K562 (cell line): ENCODE results near the gene SLC8A1. TPM values are rescaled to one million over a fixed set of nuclear protein-coding genes. Genes with fewer than 3 reads are reported as not detected.

Experiments used
- ATAC-seq: fragments of 200-7000 bp; cut with Tn5 transposase; 3 replicates; pipeline ENCODE4 v1.9.1; 2020; ENCODE audit warnings: moderate library complexity
- BruUV-seq: library from RNA; stranded (reverse); fragments of 400-500 nt; replicated peaks from 2 replicates; lab custom pipeline; 2021; lab: Mats Ljungman, UMichigan
- CTCF ChIA-PET: fragments of 300-600 bp; formaldehyde crosslinking; extraction: SDS; loops from one replicate; lab custom pipeline; 2021; ENCODE audit warnings: low intra/inter-chr PET ratio; lab: Yijun Ruan, JAX
- POLR2A ChIA-PET: fragments of 300-600, 350-650 bp; sonication (Branson Sonifier 250); formaldehyde crosslinking; extraction: SDS; loops from one replicate; lab custom pipeline; 2021; ENCODE audit warnings: antibody characterized with exemption, inconsistent platforms; lab: Yijun Ruan, JAX
- DNase-seq, 4 experiments: peaks; one replicate each; pipeline versions ENCODE4 v3.0.0 to v3.0.0-alpha.2; 2011 to 2018; ENCODE audit warnings: low spot score in 3 of 4, mixed read lengths in 3 of 4; ENCODE audit errors: extremely low read depth in 1 of 4
- FAIRE-seq: peaks from 2 replicates; lab custom pipeline; 2011; peaks lifted over from hg19 to GRCh38; lab: Jason Lieb, UNC
- H2AFZ ChIP-seq: 2 replicates; pipeline ENCODE4 v1.6.0; 2011; ENCODE audit warnings: low read depth, low read length, control low read depth, inconsistent platforms
- H3K27ac ChIP-seq: fragments of 200-600 bp; 3 replicates; pipeline ENCODE4 v1.8.0; 2011; ENCODE audit warnings: low read depth, mild to moderate bottlenecking, control low read depth, inconsistent platforms, low read length, moderate library complexity, mixed read lengths; ENCODE audit errors: extremely low read depth
- H3K27me3 ChIP-seq, 2 experiments: fragments of 300-600 bp in 1 of 2; 2 replicates in 1 of 2; 3 replicates in 1 of 2; pipeline versions ENCODE4 v1.6.0 to v1.8.0; 2011; ENCODE audit warnings: inconsistent platforms in 2 of 2, low read length in 2 of 2, mild to moderate bottlenecking in 1 of 2, mixed read lengths in 1 of 2, moderate library complexity in 1 of 2; ENCODE audit not compliant: control insufficient read depth in 2 of 2, insufficient read depth in 2 of 2
- H3K36me3 ChIP-seq: fragments of 300-600 bp; 3 replicates; pipeline ENCODE4 v1.8.0; 2011; ENCODE audit warnings: mild to moderate bottlenecking, low read length, inconsistent platforms; ENCODE audit not compliant: control insufficient read depth, insufficient read depth
- H3K4me1 ChIP-seq, 2 experiments: fragments of 200-600 bp in 1 of 2; replicated peaks in 1 of 2; 2 replicates in 1 of 2; 3 replicates in 1 of 2; pipeline versions ENCODE4 v1.5.1 to v1.8.0; 2011; ENCODE audit warnings: inconsistent platforms in 2 of 2, low read length in 2 of 2, mild to moderate bottlenecking in 1 of 2, mixed read lengths in 1 of 2, moderate library complexity in 1 of 2; ENCODE audit not compliant: control insufficient read depth in 2 of 2, insufficient read depth in 2 of 2
- H3K4me2 ChIP-seq: 2 replicates; pipeline ENCODE4 v1.6.1; 2011; ENCODE audit warnings: low read length, control low read depth, inconsistent platforms, mixed read lengths; ENCODE audit not compliant: insufficient read depth
- H3K4me3 ChIP-seq: fragments of 200-600 bp; sonication (generic), shearing (Covaris generic); 2 replicates; pipeline ENCODE4 v1.5.1; 2016; ENCODE audit warnings: control low read depth, inconsistent platforms
- H3K79me2 ChIP-seq: fragments of 200-600 bp; 3 replicates; pipeline ENCODE4 v1.8.0; 2011; ENCODE audit warnings: low read length, inconsistent platforms; ENCODE audit not compliant: control insufficient read depth, insufficient read depth
- H3K9ac ChIP-seq, 2 experiments: 2 replicates each; pipeline versions ENCODE4 v1.6.0 to v1.6.1; 2011; ENCODE audit warnings: low read depth in 2 of 2, low read length in 2 of 2, control low read depth in 1 of 2, inconsistent platforms in 1 of 2, mild to moderate bottlenecking in 1 of 2, mixed read lengths in 1 of 2; ENCODE audit not compliant: insufficient read depth in 1 of 2
- H3K9me1 ChIP-seq: one replicate; pipeline ENCODE4 v1.6.0; 2011; ENCODE audit warnings: inconsistent platforms, mild to moderate bottlenecking, low read length, moderate library complexity; ENCODE audit not compliant: control insufficient read depth, insufficient read depth
- H3K9me3 ChIP-seq: replicated peaks from 2 replicates; pipeline ENCODE4 v1.5.1; 2011; ENCODE audit warnings: low read depth, low read length, inconsistent platforms; ENCODE audit not compliant: control insufficient read depth, insufficient read depth
- H4K20me1 ChIP-seq: replicated peaks from 2 replicates; pipeline ENCODE4 v1.6.1; 2011; ENCODE audit warnings: low read length, inconsistent platforms, mixed read lengths; ENCODE audit not compliant: control insufficient read depth, insufficient read depth
- FIP1L1 ChIP-seq: fragments of 200-400 bp; formaldehyde crosslinking; IDR thresholded peaks from 2 replicates; pipeline ENCODE4 v1.6.1; 2018; ENCODE audit warnings: mild to moderate bottlenecking, low read depth, low read length; ENCODE audit not compliant: poor library complexity, severe bottlenecking
- FOXJ3 ChIP-seq: sonication (generic); formaldehyde crosslinking; IDR thresholded peaks from 2 replicates; pipeline ENCODE4 v1.4.0; 2020; ENCODE audit warnings: mild to moderate bottlenecking, missing genetic modification reagents
- NFIC ChIP-seq: fragments of 450-650 bp; IDR thresholded peaks from 2 replicates; pipeline ENCODE4 v1.6.1; 2017; ENCODE audit warnings: mild to moderate bottlenecking, inconsistent platforms
- POLR2A ChIP-seq: fragments of 450-650 bp; conservative IDR thresholded peaks from 2 replicates; pipeline ENCODE4 v1.6.1; 2016
- SMAD4 ChIP-seq: fragments of 250-450 bp; sonication (Bioruptor Pico); conservative IDR thresholded peaks from 2 replicates; pipeline ENCODE4 v1.8.0; 2021; ENCODE audit warnings: inconsistent platforms, mild to moderate bottlenecking, moderate library complexity
- TCF3 ChIP-seq: sonication (generic); formaldehyde crosslinking; IDR thresholded peaks from 2 replicates; pipeline ENCODE4 v1.4.0; 2020; ENCODE audit warnings: mild to moderate bottlenecking, missing genetic modification reagents
- WGBS: fragments of 100-300 bp; shearing (Covaris generic); methylation state at CpG from one replicate; pipeline ENCODE4 v1.1.6; 2016; ENCODE audit warnings: low coverage, mixed read lengths; ENCODE audit not compliant: insufficient coverage; ENCODE audit errors: missing lambda C conversion rate; 5-methylcytosine and 5-hydroxymethylcytosine counted together
- in situ Hi-C: fragments of 300-500 bp; cut with MboI; formaldehyde crosslinking; loops from 4 replicates; pipeline ENCODE4 v1.15.0; 2018; ENCODE audit warnings: inconsistent platforms, mixed read lengths
- intact Hi-C: fragments of 100-400 bp; cut with micrococcal nuclease; formaldehyde crosslinking; loops from 2 replicates; pipeline ENCODE4 v1.14.2; 2022
- polyA plus RNA-seq, 8 experiments: library from polyadenylated mRNA; depleted of rRNA in 4 of 8; stranded (reverse) in 5 of 8; unstranded in 3 of 8; fragments of >200 nt; fragmentation: Nextera tagmentation in 2 of 8; fragmentation: Illumina TruSeq in 1 of 8; extraction: Ambion mirVana in 2 of 8; extraction: Trizol in 1 of 8; gene quantifications; 2 replicates each; pipeline versions ENCODE4 v1.2.1 to v1.2.3, GENCODE V29; 2011 to 2014; ENCODE audit warnings: inconsistent platforms in 1 of 8, missing spikeins in 1 of 8
- total RNA-seq, 7 experiments: library from RNA; depleted of rRNA in 6 of 7; stranded (reverse); fragments of >200 nt in 6 of 7; fragmentation: Illumina TruSeq in 2 of 7; extraction: Trizol in 2 of 7; gene quantifications; 2 replicates each; pipeline versions ENCODE4 v1.2.1 to v1.2.3, GENCODE V29; 2011 to 2021; ENCODE audit warnings: low replicate concordance in 1 of 7
- TF ChIP-seq, protein P1 (sequence below): fragments of 250-450 bp; sonication (Bioruptor Pico); IDR thresholded peaks from 2 replicates; pipeline ENCODE4 v1.5.0; 2021; ENCODE audit warnings: mild to moderate bottlenecking, borderline replicate concordance
- TF ChIP-seq, protein P2 (sequence below): fragments of 250-450 bp; sonication (Bioruptor Pico); IDR thresholded peaks from 2 replicates; pipeline ENCODE4 v1.8.0; 2022; ENCODE audit warnings: inconsistent platforms

Gene SLC8A1
- total and polyA plus RNA-seq, 9 of the 15 experiments (the other 6 are each of a cell fraction or from before 2014, with no cell fraction given) = not detected

DNA sequence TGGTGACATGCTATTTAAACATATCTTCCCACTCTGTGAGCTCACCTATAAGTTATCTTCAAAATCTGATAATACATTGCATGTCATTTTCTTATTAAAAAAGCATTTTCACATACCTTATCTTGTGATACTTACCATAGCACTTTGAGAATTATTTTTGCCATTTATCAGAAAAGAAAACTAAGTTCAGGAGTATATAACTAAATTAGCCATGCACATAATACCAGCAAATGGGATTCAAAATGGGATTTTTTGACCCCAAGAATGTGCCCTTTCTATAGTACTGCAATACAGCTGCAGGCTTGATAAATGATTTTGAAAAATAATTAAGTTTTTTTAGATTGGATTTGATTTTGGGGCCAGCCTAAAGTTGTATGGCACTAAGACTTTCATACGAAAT, 41.2 kb downstream of the SLC8A1 start:
- BruUV-seq = no TSS peak
- Histone ChIP-seq H2AFZ (no peak overlapping the region), H3K27ac (no peak overlapping the region), H3K4me1 (no peaks in the 10 kb centered on the region), H3K4me3 (no peak overlapping the region), H4K20me1 (no peaks in the 10 kb centered on the region), H3K36me3 (no peaks in the 10 kb centered on the region), H3K79me2 (no peaks in the 10 kb centered on the region), H3K9me1 (no peaks in the 10 kb centered on the region), H3K4me2 (no peak overlapping the region), H3K27me3 (no peaks in the 10 kb centered on the region), H3K9ac (no peak overlapping the region), H3K9me3 (peaks cover 2% of the 10 kb centered on the region; the same call in 1 of the 2 replicates)
- ATAC-seq (no peak), FAIRE-seq (no peak), DNase-seq (no peak)
- intact Hi-C loops (no loop called here), in situ Hi-C loops (no loop called here)
- 0% methylated on average over 1 of the region's 1 CpG for WGBS
- CTCF ChIA-PET = no interaction called here
- no peak for TF ChIP-seq SMAD4 (CRISPR knock-in tag)
- TF ChIP-seq, protein P1, sequence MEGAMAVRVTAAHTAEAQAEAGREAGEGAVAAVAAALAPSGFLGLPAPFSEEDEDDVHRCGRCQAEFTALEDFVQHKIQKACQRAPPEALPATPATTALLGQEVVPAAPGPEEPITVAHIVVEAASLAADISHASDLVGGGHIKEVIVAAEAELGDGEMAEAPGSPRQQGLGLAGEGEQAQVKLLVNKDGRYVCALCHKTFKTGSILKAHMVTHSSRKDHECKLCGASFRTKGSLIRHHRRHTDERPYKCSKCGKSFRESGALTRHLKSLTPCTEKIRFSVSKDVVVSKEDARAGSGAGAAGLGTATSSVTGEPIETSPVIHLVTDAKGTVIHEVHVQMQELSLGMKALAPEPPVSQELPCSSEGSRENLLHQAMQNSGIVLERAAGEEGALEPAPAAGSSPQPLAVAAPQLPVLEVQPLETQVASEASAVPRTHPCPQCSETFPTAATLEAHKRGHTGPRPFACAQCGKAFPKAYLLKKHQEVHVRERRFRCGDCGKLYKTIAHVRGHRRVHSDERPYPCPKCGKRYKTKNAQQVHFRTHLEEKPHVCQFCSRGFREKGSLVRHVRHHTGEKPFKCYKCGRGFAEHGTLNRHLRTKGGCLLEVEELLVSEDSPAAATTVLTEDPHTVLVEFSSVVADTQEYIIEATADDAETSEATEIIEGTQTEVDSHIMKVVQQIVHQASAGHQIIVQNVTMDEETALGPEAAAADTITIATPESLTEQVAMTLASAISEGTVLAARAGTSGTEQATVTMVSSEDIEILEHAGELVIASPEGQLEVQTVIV = no peak
- TF ChIP-seq FOXJ3 (CRISPR knock-in tag) = no peak
- TF ChIP-seq POLR2A = no peak
- no peak for TF ChIP-seq TCF3 (CRISPR knock-in tag)
- TF ChIP-seq NFIC = no peak
- TF ChIP-seq FIP1L1 = no peak
- TF ChIP-seq, protein P2, sequence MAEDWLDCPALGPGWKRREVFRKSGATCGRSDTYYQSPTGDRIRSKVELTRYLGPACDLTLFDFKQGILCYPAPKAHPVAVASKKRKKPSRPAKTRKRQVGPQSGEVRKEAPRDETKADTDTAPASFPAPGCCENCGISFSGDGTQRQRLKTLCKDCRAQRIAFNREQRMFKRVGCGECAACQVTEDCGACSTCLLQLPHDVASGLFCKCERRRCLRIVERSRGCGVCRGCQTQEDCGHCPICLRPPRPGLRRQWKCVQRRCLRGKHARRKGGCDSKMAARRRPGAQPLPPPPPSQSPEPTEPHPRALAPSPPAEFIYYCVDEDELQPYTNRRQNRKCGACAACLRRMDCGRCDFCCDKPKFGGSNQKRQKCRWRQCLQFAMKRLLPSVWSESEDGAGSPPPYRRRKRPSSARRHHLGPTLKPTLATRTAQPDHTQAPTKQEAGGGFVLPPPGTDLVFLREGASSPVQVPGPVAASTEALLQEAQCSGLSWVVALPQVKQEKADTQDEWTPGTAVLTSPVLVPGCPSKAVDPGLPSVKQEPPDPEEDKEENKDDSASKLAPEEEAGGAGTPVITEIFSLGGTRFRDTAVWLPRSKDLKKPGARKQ (CRISPR knock-in tag) = no peak
- POLR2A ChIA-PET = no interaction called here
